Measurements from ENCODE around the gene NBPF12.
"Not testable (repeated sequence)": the region's sequence is repeated elsewhere in the genome, so short reads cannot be mapped to it uniquely, and the experiment has no call there.

NBPF12 gene

DNA sequence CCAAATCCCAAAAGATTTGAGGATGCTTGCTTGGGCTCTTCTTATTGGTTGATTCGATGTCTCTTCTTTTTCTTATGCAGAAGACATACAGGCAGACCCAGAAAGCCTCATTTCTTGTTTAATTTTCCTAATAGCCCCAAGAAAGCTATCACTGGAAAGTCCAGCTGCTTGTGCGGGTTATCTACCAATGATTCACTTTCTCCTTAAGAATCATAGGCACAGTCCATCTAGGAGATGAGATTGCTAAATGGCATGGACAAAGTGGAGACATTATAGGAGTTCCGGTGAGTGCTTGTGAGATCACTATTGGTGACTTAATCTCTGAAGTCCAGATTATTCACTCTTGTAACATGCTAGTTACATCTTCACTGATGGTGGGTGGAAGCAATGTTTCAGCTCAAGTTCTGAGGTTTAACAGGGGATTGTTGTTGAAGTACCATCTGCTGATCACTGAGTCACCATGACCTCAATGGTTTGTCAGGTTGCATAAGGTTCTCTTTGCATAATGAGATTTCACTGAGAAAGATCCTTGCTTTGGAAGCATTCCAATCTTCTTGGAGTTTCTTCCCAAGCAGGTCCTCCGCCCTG lies 92.0 kb downstream of the NBPF12 start:
- not testable (repeated sequence) for H3K9me3 ChIP-seq (ENCODE audit: low read length)

DNA sequence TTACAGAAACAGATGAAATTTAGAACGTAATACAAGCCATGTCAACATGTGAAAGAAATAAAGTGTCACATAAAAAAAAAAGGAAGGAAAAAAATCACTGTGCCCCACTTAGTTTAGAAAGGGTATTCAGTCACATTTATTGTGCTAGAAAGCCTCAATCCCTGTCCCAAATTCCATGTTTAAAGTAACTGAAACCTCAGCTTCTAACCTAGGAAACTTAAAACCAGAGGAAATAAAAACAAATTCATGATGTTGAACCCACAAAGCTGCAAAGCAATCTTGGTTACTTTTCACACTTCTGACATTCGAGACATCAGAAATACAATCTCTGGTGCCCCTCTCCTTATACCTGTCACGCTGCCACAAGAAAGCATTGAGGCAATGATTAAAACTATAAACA lies 101.8 kb downstream of the NBPF12 start:
- no peaks in the 10 kb centered on the region for H3F3A ChIP-seq (ENCODE audit: insufficient read depth, low read length)
- no peak overlapping the region for H3K27ac ChIP-seq (ENCODE audit: low read depth, low read length, poor library complexity, severe bottlenecking)
- no peaks in the 10 kb centered on the region for H3K9me3 ChIP-seq (ENCODE audit: low read length)
- no peak for TF ChIP-seq EZH2 (IDR thresholded peaks at IDR 0.05; ENCODE audit: borderline replicate concordance, low read length)
- TF ChIP-seq CTCF (IDR thresholded peaks at IDR 0.05; ENCODE audit: low read length) = no peak
- no peaks in the 10 kb centered on the region for H4K20me1 ChIP-seq (ENCODE audit: insufficient read depth, low read length)
- H3K9ac ChIP-seq (ENCODE audit: low read length) = no peak overlapping the region
- no peaks in the 10 kb centered on the region for H3K79me2 ChIP-seq (ENCODE audit: insufficient read depth, low read length)
- H3K4me2 ChIP-seq (ENCODE audit: low read length) = no peak overlapping the region
- no peaks in the 10 kb centered on the region for H3K4me1 ChIP-seq (ENCODE audit: insufficient read depth, low read length, severe bottlenecking)
- H3K9me2 ChIP-seq (ENCODE audit: low read depth, low read length) = no peaks in the 10 kb centered on the region
- H3K4me3 ChIP-seq (ENCODE audit: low read depth, low read length, poor library complexity, severe bottlenecking) = no peak overlapping the region
- no peaks in the 10 kb centered on the region for H3K36me3 ChIP-seq (ENCODE audit: insufficient read depth, low read length)
- H3K27me3 ChIP-seq (ENCODE audit: insufficient read depth, low read length) = no peaks in the 10 kb centered on the region
- H2AFZ ChIP-seq (ENCODE audit: low read length) = no peak overlapping the region

More for the DNA sequence above, 92.0 kb downstream of the NBPF12 start:
- H3K27me3 ChIP-seq (ENCODE audit: insufficient read depth, low read length); H3K4me3 ChIP-seq (ENCODE audit: low read depth, low read length, poor library complexity, severe bottlenecking); H3K79me2 ChIP-seq (ENCODE audit: insufficient read depth, low read length); H3K9me2 ChIP-seq (ENCODE audit: low read depth, low read length); H3K36me3 ChIP-seq (ENCODE audit: insufficient read depth, low read length); H3K4me1 ChIP-seq (ENCODE audit: insufficient read depth, low read length, severe bottlenecking); H3K4me2 ChIP-seq (ENCODE audit: low read length); H2AFZ ChIP-seq (ENCODE audit: low read length); H3K9ac ChIP-seq (ENCODE audit: low read length); H3K27ac ChIP-seq (ENCODE audit: low read depth, low read length, poor library complexity, severe bottlenecking); H4K20me1 ChIP-seq (ENCODE audit: insufficient read depth, low read length); H3F3A ChIP-seq (ENCODE audit: insufficient read depth, low read length): not testable (repeated sequence)

DNA sequence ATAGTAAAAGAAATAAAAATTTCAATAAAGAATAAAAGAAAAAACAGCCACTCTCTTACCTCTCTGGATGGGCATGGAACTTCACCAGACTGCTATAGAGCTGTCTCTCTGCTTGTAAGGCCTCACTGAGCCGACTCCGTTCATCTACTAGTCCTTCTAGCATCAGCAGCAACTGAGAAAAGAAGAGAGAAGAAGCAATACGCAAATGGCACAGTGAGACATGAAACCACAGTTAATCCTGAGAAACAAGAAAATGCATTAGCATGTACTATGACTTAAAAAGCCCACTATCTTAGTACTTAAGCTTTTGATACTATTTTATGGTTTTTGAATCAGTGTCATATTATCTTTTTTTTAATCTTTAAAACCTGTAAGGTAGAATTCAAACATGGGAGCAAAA lies 104.8 kb downstream of the NBPF12 start:
- not testable (repeated sequence) for H4K20me1 ChIP-seq (ENCODE audit: insufficient read depth, low read length); H3K9me2 ChIP-seq (ENCODE audit: low read depth, low read length); H2AFZ ChIP-seq (ENCODE audit: low read length); H3K79me2 ChIP-seq (ENCODE audit: insufficient read depth, low read length); H3K36me3 ChIP-seq (ENCODE audit: insufficient read depth, low read length); H3K4me1 ChIP-seq (ENCODE audit: insufficient read depth, low read length, severe bottlenecking); H3K27ac ChIP-seq (ENCODE audit: low read depth, low read length, poor library complexity, severe bottlenecking); H3K27me3 ChIP-seq (ENCODE audit: insufficient read depth, low read length); H3K4me3 ChIP-seq (ENCODE audit: low read depth, low read length, poor library complexity, severe bottlenecking); H3K9me3 ChIP-seq (ENCODE audit: low read length); H3F3A ChIP-seq (ENCODE audit: insufficient read depth, low read length); H3K9ac ChIP-seq (ENCODE audit: low read length); H3K4me2 ChIP-seq (ENCODE audit: low read length)

GRCh38 chr1:147044511-147044910 lies 106.4 kb downstream of the NBPF12 start:
- H3K9ac ChIP-seq (ENCODE audit: low read length); H3K36me3 ChIP-seq (ENCODE audit: insufficient read depth, low read length); H2AFZ ChIP-seq (ENCODE audit: low read length); H3K27ac ChIP-seq (ENCODE audit: low read depth, low read length, poor library complexity, severe bottlenecking); H3F3A ChIP-seq (ENCODE audit: insufficient read depth, low read length); H3K27me3 ChIP-seq (ENCODE audit: insufficient read depth, low read length); H3K9me2 ChIP-seq (ENCODE audit: low read depth, low read length); H4K20me1 ChIP-seq (ENCODE audit: insufficient read depth, low read length); H3K9me3 ChIP-seq (ENCODE audit: low read length); H3K4me1 ChIP-seq (ENCODE audit: insufficient read depth, low read length, severe bottlenecking); H3K4me3 ChIP-seq (ENCODE audit: low read depth, low read length, poor library complexity, severe bottlenecking); H3K4me2 ChIP-seq (ENCODE audit: low read length); H3K79me2 ChIP-seq (ENCODE audit: insufficient read depth, low read length): not testable (repeated sequence)

All from OCI-LY1 (cell line).